ENCODE measurements around the gene C3. TPM values are rescaled to one million over a fixed set of nuclear protein-coding genes. Genes with fewer than 3 reads are reported as not detected.

Gene C3
- total RNA-seq, 1 experiment from 2014 or later: 5.0 TPM

DNA sequence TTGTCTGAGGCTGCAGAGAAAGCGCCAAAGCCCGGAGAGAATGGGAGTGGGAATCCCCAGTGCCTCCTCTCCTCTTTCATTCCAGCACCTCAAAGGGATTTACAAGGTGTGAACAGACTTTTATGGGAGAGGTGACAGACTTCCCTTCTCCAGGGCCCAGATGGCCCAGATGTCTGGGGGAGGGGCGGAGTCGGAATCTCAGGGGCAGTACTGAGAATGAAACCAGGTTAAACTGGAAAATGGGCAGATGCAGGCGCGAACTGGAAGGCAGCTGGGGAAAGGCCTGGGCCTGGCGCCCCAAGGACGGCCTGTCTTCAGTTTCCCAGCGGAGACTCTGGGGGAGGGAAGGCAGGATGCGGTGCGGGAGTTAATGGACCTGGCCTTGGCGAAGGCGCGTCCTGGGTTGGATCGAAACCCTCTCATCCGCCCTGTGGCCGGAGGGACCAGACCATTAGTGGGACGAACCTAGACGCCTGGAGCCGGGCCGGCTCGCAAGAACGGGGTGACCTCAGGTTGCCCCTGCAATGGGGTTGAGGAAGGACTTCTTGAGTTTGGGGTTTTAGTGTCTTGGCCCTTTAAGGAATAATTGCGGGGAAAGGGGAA is 18.4 kb upstream of the C3 start:
- in situ Hi-C loops (cut with HindIII; ENCODE audit: low pct_unique_long_range_greater_than_20kb, low sequenced_read_pairs): no loop called here

GRCh38 chr19:6737873-6738786 is 17.7 kb upstream of the C3 start:
- peak overlapping the region; percentile 43 to 63; a peak in 3 of 4 replicates for H3K4me3 ChIP-seq (ENCODE audit: low read depth in 2 of 2, low read length in 2 of 2)
- no peaks in the 10 kb centered on the region; the same call in 1 of the 2 replicates for H3K36me3 ChIP-seq (ENCODE audit: control insufficient read depth, insufficient read depth, low read length)
- in situ Hi-C loops (cut with HindIII; ENCODE audit: low pct_unique_long_range_greater_than_20kb, low sequenced_read_pairs): no loop called here
- peaks cover 22% of the 10 kb centered on the region for H3K4me1 ChIP-seq (ENCODE audit: control insufficient read depth, insufficient read depth, low read length)
- intact Hi-C loops (cut with micrococcal nuclease; ENCODE audit: unreplicated experiment): loop anchor here (2.0 kb wide), 1 partner anchor 125 kb away; no protein-coding TSS in a partner anchor
- BruUV-seq (replicated peaks): no TSS peak
- POLR2A ChIA-PET: no interaction called here
- no peaks in the 10 kb centered on the region for H3K9me3 ChIP-seq (ENCODE audit: control insufficient read depth, insufficient read depth, low read depth, low read length)
- TF ChIP-seq CTCF (IDR thresholded peaks at IDR 0.05): peak; percentile 81
- no peak for TF ChIP-seq REST (IDR thresholded peaks at IDR 0.05; ENCODE audit: insufficient read depth in 1 of 2, low read depth in 2 of 2, low read length in 1 of 2)
- no peaks in the 10 kb centered on the region for H3K27me3 ChIP-seq (ENCODE audit: control insufficient read depth, insufficient read depth, low read length)
- ATAC-seq (peak; percentile 54), DNase-seq (ENCODE audit: low read depth, low spot score) (peak; percentile 69)
- CTCF ChIA-PET: interaction anchor here (0.5 to 1.6 kb wide), 5 partner anchors 15 to 331 kb away, joined by 3 to 11 read pairs (median 5); partner anchors contain the start of gene ZNF557
- peak overlapping the region; percentile 92 for H3K27ac ChIP-seq (ENCODE audit: low read length)

More for the DNA sequence above, 18.4 kb upstream of the C3 start:
- ChIA-PET POLR2A (no interaction called here), CTCF (interaction anchor here (1.2 to 1.6 kb wide), 3 partner anchors 14 to 125 kb away, joined by 3 to 11 read pairs (median 5); no protein-coding TSS in a partner anchor)
- DNase-seq (ENCODE audit: low read depth, low spot score) (no peak), ATAC-seq (no peak)
- intact Hi-C loops (cut with micrococcal nuclease; ENCODE audit: unreplicated experiment): loop anchor here (2.0 kb wide), 1 partner anchor 124 kb away; no protein-coding TSS in a partner anchor
- BruUV-seq (replicated peaks): no TSS peak
- Histone ChIP-seq H3K36me3 (ENCODE audit: control insufficient read depth, insufficient read depth, low read length) (no peaks in the 10 kb centered on the region; the same call in none of the 2 replicates), H3K9me3 (ENCODE audit: control insufficient read depth, insufficient read depth, low read depth, low read length) (no peaks in the 10 kb centered on the region), H3K27me3 (ENCODE audit: control insufficient read depth, insufficient read depth, low read length) (no peaks in the 10 kb centered on the region), H3K4me1 (ENCODE audit: control insufficient read depth, insufficient read depth, low read length) (peaks cover 28% of the 10 kb centered on the region), H3K27ac (ENCODE audit: low read length) (peak overlapping the region; percentile 92), H3K4me3 (ENCODE audit: low read depth in 2 of 2, low read length in 2 of 2) (peak overlapping the region; percentile 43 to 63)
- TF ChIP-seq REST (IDR thresholded peaks at IDR 0.05; ENCODE audit: insufficient read depth in 1 of 2, low read depth in 2 of 2, low read length in 1 of 2): no peak
- TF ChIP-seq TCF7L2 (IDR thresholded peaks at IDR 0.05; ENCODE audit: low read depth, low read length): peak; percentile 93

All from Panc1 (cell line).